Thymus (tissue), 11 donors: ENCODE measurements around the gene RBPMS2. TPM values are rescaled to one million over a fixed set of nuclear protein-coding genes. Genes with fewer than 3 reads are reported as not detected.

ENCODE experiments used
- DNase-seq, 9 donors: peaks; one replicate each; pipeline ENCODE4 v3.0.0-alpha.2; 2013; ENCODE audit warnings: low spot score in 9 of 9, low read depth in 6 of 9, missing footprints in 1 of 9
- H3K27ac ChIP-seq, 2 donors: one replicate each; pipeline ENCODE4 v1.5.1; 2013; ENCODE audit warnings: control low read depth in 1 of 2, low read depth in 1 of 2, low read length in 1 of 2, mild to moderate bottlenecking in 1 of 2, moderate library complexity in 1 of 2
- H3K27me3 ChIP-seq, 2 donors: one replicate each; pipeline ENCODE4 v1.5.1; 2013; ENCODE audit warnings: low read length in 1 of 2; ENCODE audit not compliant: control insufficient read depth in 2 of 2, insufficient read depth in 1 of 2
- H3K36me3 ChIP-seq, 2 donors: one replicate each; pipeline ENCODE4 v1.5.1; 2013; ENCODE audit warnings: low read length in 1 of 2, mild to moderate bottlenecking in 1 of 2, moderate library complexity in 1 of 2; ENCODE audit not compliant: control insufficient read depth in 2 of 2, insufficient read depth in 2 of 2
- H3K4me1 ChIP-seq, 2 donors: one replicate each; pipeline ENCODE4 v1.5.1; 2013; ENCODE audit warnings: low read length in 2 of 2; ENCODE audit not compliant: control insufficient read depth in 2 of 2, insufficient read depth in 2 of 2
- H3K4me3 ChIP-seq, 2 donors: one replicate each; pipeline ENCODE4 v1.5.1; 2013; ENCODE audit warnings: low read length in 2 of 2, control low read depth in 1 of 2, mild to moderate bottlenecking in 1 of 2
- H3K9me3 ChIP-seq, 2 donors: one replicate each; pipeline ENCODE4 v1.5.1; 2013; ENCODE audit warnings: low read length in 1 of 2, mild to moderate bottlenecking in 1 of 2; ENCODE audit not compliant: control insufficient read depth in 2 of 2, insufficient read depth in 1 of 2
- WGBS: extraction: QIAGEN DNeasy Blood & Tissue Kit; methylation state at CpG from one replicate; pipeline ENCODE4 v1.1.7; 2013; 5-methylcytosine and 5-hydroxymethylcytosine counted together
- polyA plus RNA-seq: library from polyadenylated mRNA; stranded (reverse); fragments of 200-250 nt; gene quantifications from one replicate; pipeline ENCODE4 v1.2.3, GENCODE V29; 2013
- total RNA-seq: library from RNA; stranded (reverse); fragments of 120-200 nt; gene quantifications from one replicate; pipeline ENCODE4 v1.2.4, GENCODE V29; 2013
- donor health status: healthy.

RBPMS2 gene
- total and polyA plus RNA-seq, 2 donors, result 0.19 to 4.2 TPM

DNA sequence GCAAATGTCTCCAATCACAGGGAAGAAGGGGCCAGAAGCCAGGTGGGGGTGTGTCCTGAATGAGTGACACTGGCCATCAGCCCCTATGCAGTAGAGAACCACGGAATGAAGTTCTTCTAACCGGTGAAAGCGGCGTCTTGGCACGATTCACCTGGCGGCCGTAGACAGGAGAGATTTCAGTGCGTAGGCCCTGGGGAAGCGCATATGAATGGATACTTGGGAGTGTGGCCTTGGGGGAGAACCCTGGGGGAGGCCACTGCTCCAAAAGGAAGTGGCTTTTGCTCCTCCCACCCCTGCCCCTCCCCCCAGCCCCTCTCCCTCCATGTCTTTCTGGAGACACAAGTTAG lies 43.6 kb downstream of the RBPMS2 start:
- H3K36me3 ChIP-seq, result no peaks in the 10 kb centered on the region
- WGBS, result 84% methylated on average over 9 of the region's 9 CpGs
- H3K9me3 ChIP-seq, result no peaks in the 10 kb centered on the region
- no peak overlapping the region for H3K4me3 ChIP-seq
- no peaks in the 10 kb centered on the region for H3K27me3 ChIP-seq
- no peak overlapping the region for H3K27ac ChIP-seq
- no peaks in the 10 kb centered on the region for H3K4me1 ChIP-seq
- DNase-seq, result no peak

- no peaks in the 10 kb centered on the region for H3K36me3 ChIP-seq
- DNase-seq, result peak; percentile 55 to 90 (median 77)
- 35% methylated on average over 16 of the region's 16 CpGs for WGBS
- H3K27ac ChIP-seq, result peak overlapping the region in 1 of 2 donors; percentile 5
- H3K27me3 ChIP-seq, result no peaks in the 10 kb centered on the region
- no peak overlapping the region for H3K4me3 ChIP-seq
- no peaks in the 10 kb centered on the region for H3K9me3 ChIP-seq
- no peaks in the 10 kb centered on the region for H3K4me1 ChIP-seq
Observed at GRCh38 chr15:64731012-64731804, 44.2 kb downstream of the RBPMS2 start.

DNA sequence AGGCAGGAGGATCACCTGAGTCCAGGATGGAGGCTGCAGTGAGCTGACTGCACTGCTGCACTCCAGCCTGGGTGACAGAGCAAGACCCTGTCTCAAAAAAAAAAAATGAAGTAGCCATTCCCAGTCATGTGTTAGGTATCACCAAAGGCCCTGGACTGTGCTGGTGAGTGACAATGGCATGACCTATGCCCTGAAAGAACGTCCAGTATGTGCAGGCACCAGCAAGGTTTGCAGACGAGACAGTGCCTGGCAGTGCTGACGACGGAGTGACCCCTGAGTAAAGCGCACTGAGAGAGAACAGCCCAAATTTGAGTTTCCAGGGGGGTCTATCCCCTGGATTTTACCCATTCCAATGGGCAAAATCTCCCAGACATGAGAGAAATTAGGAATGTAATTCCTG lies 45.2 kb downstream of the RBPMS2 start:
- H3K27ac ChIP-seq, result no peak overlapping the region
- H3K9me3 ChIP-seq, result no peaks in the 10 kb centered on the region
- no peak for DNase-seq
- 96% methylated on average over 5 of the region's 5 CpGs for WGBS
- no peak overlapping the region for H3K4me3 ChIP-seq
- no peaks in the 10 kb centered on the region for H3K27me3 ChIP-seq
- no peaks in the 10 kb centered on the region for H3K4me1 ChIP-seq
- H3K36me3 ChIP-seq, result no peaks in the 10 kb centered on the region

- Histone ChIP-seq H3K36me3 (no peaks in the 10 kb centered on the region), H3K27me3 (no peaks in the 10 kb centered on the region), H3K4me1 (peaks cover 21 to 31% of the 10 kb centered on the region in 2 donors), H3K4me3 (no peak overlapping the region), H3K27ac (no peak overlapping the region), H3K9me3 (no peaks in the 10 kb centered on the region)
- WGBS, result 96% methylated on average over 3 of the region's 3 CpGs
- no peak for DNase-seq
Observed at GRCh38 chr15:64720188-64720587, 55.2 kb downstream of the RBPMS2 start.

DNA sequence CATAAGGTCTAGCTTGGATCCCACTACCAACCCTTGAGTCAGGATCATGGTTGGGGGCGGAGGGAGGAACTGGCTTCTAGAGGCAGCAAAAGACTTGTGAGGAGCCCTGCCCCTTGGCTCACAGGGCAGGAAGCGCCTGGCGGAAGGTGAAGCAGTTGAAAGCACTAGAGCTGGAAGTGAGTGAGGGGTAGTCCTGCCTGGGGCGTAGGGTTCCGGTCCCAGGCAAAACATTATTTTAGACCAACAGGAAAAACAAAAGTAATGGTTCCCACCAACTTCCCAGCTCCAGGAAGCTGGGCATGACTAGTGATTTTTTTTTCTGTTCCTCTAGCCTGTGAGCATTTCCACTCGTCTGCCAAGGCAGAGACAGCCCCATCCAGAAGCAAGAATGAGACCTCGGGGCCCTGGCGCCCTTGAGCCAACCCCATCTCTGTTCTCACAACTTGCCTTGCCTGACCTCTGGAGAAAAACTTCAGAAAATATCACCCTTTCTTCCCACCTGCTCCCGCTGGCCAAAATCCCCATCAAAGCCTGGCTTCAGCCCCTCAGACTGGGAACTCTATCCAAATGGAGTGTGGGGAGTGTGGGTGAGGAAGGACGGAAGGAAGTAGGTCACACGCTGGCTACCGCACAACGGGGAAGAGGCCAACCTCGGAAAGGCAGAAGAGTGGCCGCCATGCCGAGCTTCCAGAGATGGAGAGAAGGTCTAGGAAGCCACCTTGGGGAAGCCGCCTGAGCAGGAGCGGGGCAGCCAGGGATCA lies 57.5 kb downstream of the RBPMS2 start:
- H3K9me3 ChIP-seq, result no peaks in the 10 kb centered on the region
- H3K36me3 ChIP-seq, result no peaks in the 10 kb centered on the region
- H3K4me3 ChIP-seq, result no peak overlapping the region
- no peaks in the 10 kb centered on the region for H3K27me3 ChIP-seq
- peak overlapping the region; percentile 85 to 94 for H3K27ac ChIP-seq
- 81% methylated on average over 18 of the region's 18 CpGs for WGBS
- H3K4me1 ChIP-seq, result peaks cover 21 to 31% of the 10 kb centered on the region in 2 donors
- DNase-seq, result peak in 6 of 9 donors; percentile 36 to 75 (median 50)

DNA sequence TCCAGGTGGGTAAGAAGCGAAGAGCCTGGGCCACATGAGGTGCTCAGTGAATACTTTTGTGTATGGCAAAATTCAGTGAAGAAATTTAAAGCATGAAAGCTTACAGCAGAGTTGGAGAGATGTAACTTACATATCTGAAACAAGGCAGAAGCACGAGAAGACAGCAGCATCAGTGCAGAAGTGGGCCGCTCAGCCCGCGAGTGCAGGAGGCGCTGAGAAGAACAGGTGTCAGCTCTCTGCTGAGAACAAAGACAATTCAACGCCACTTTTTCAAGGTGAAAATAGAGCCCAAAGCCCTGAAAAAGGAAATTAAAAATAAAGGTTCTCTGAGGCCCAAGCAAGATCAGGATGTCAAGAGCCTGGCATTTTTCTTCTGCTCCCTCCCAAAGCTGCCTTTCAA lies 58.3 kb downstream of the RBPMS2 start:
- no peaks in the 10 kb centered on the region for H3K36me3 ChIP-seq
- peak in 7 of 9 donors; percentile 30 to 87 (median 65) for DNase-seq
- peaks cover 21 to 31% of the 10 kb centered on the region in 2 donors for H3K4me1 ChIP-seq
- no peaks in the 10 kb centered on the region for H3K9me3 ChIP-seq
- H3K4me3 ChIP-seq, result no peak overlapping the region
- 26% methylated on average over 7 of the region's 7 CpGs for WGBS
- peak overlapping the region; percentile 85 to 94 for H3K27ac ChIP-seq
- H3K27me3 ChIP-seq, result no peaks in the 10 kb centered on the region

DNA sequence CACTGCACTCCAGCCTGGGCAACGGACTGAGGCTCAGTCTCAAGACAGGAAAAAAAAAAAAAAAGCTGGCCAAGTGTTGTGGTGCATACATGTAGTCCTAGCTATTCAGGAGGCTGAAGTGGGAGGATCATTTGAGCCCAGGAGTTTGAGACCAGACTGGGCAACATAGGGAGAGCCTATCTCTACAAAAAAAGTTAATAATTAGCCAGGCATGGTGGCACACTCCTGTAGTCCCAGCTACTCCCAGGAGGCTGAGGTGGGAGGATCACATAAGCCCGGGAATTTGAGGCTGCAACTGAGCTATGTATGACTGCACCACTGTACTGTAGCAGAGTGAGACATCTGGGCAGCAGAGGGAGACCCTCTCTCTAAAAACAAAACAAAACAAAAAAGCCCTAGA lies 58.9 kb downstream of the RBPMS2 start:
- peak overlapping the region; percentile 85 to 94 for H3K27ac ChIP-seq
- H3K4me3 ChIP-seq, result no peak overlapping the region
- no peaks in the 10 kb centered on the region for H3K27me3 ChIP-seq
- H3K36me3 ChIP-seq, result no peaks in the 10 kb centered on the region
- no peak for DNase-seq
- peaks cover 21 to 31% of the 10 kb centered on the region in 2 donors for H3K4me1 ChIP-seq
- 95% methylated on average over 2 of the region's 2 CpGs for WGBS
- H3K9me3 ChIP-seq, result no peaks in the 10 kb centered on the region

GRCh38 chr15:64713592-64713991 lies 61.8 kb downstream of the RBPMS2 start:
- peaks cover 21 to 27% of the 10 kb centered on the region in 2 donors for H3K4me1 ChIP-seq
- no peaks in the 10 kb centered on the region for H3K9me3 ChIP-seq
- DNase-seq, result no peak
- H3K27ac ChIP-seq, result no peak overlapping the region
- WGBS, result 97% methylated on average over 6 of the region's 6 CpGs
- H3K36me3 ChIP-seq, result no peaks in the 10 kb centered on the region
- no peaks in the 10 kb centered on the region for H3K27me3 ChIP-seq
- no peak overlapping the region for H3K4me3 ChIP-seq

DNA sequence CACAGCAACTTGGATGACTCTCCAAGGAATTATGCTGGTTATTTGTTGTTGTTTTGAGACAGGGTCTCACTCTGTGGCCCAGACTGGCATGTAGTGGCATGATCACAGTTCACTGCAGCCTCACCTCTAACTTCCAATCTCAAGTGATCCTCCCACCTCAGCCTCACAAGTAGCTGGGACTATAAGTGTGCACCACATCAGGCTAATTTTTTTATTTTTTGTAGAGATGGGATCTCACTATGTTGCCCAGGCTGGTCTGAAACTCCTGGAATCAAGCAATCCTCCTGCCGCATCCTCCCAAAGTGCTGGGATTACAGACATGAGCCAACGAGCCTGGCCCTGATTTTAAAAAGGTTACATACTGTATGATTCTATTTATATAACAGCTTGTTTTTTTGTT lies 63.0 kb downstream of the RBPMS2 start:
- DNase-seq, result no peak
- 94% methylated on average over 2 of the region's 2 CpGs for WGBS
- Histone ChIP-seq H3K9me3 (no peaks in the 10 kb centered on the region), H3K36me3 (no peaks in the 10 kb centered on the region), H3K27me3 (no peaks in the 10 kb centered on the region), H3K27ac (no peak overlapping the region), H3K4me1 (peaks cover 10 to 14% of the 10 kb centered on the region in 2 donors), H3K4me3 (no peak overlapping the region)
